Measurements from ENCODE around the gene PDK3. TPM values are rescaled to one million over a fixed set of nuclear protein-coding genes. Genes with fewer than 3 reads are reported as not detected.

The PDK3 gene
- total RNA-seq, 1 donor from 2014 or later, result 5.3 TPM

- H3K4me3 ChIP-seq (ENCODE audit: low read depth, low read length), result no peak overlapping the region
- TF ChIP-seq CTCF (IDR thresholded peaks at IDR 0.05; ENCODE audit: insufficient read depth, low read length, severe bottlenecking), result peak; percentile 17
- no peak for DNase-seq (ENCODE audit: low read depth)
- H3K27me3 ChIP-seq (ENCODE audit: control insufficient read depth, insufficient read depth, low read length), result no peaks in the 10 kb centered on the region
- H3K36me3 ChIP-seq (ENCODE audit: control insufficient read depth, insufficient read depth, low read length), result no peaks in the 10 kb centered on the region
- FAIRE-seq, result no peak
Observed at GRCh38 chrX:24498181-24498580, 33.1 kb downstream of the PDK3 start.

- H3K27me3 ChIP-seq (ENCODE audit: control insufficient read depth, insufficient read depth, low read length), result no peaks in the 10 kb centered on the region
- H3K4me3 ChIP-seq (ENCODE audit: low read depth, low read length), result no peak overlapping the region
- TF ChIP-seq CTCF (IDR thresholded peaks at IDR 0.05; ENCODE audit: insufficient read depth, low read length, severe bottlenecking), result peak; percentile 23
- H3K36me3 ChIP-seq (ENCODE audit: control insufficient read depth, insufficient read depth, low read length), result no peaks in the 10 kb centered on the region
- DNase-seq (ENCODE audit: low read depth) (peak; percentile 45), FAIRE-seq (no peak)
Observed at GRCh38 chrX:24498975-24499374, 33.9 kb downstream of the PDK3 start.

GRCh38 chrX:24506082-24506481 is 41.0 kb downstream of the PDK3 start:
- Histone ChIP-seq H3K4me3 (ENCODE audit: low read depth, low read length) (no peak overlapping the region), H3K36me3 (ENCODE audit: control insufficient read depth, insufficient read depth, low read length) (no peaks in the 10 kb centered on the region), H3K27me3 (ENCODE audit: control insufficient read depth, insufficient read depth, low read length) (no peaks in the 10 kb centered on the region)
- FAIRE-seq (no peak), DNase-seq (ENCODE audit: low read depth) (peak; percentile 86)
- TF ChIP-seq CTCF (IDR thresholded peaks at IDR 0.05; ENCODE audit: insufficient read depth, low read length, severe bottlenecking), result no peak

GRCh38 chrX:24508375-24508774 is 43.3 kb downstream of the PDK3 start:
- FAIRE-seq (no peak), DNase-seq (ENCODE audit: low read depth) (no peak)
- H3K4me3 ChIP-seq (ENCODE audit: low read depth, low read length), result no peak overlapping the region
- no peaks in the 10 kb centered on the region for H3K27me3 ChIP-seq (ENCODE audit: control insufficient read depth, insufficient read depth, low read length)
- H3K36me3 ChIP-seq (ENCODE audit: control insufficient read depth, insufficient read depth, low read length), result no peaks in the 10 kb centered on the region
- no peak for TF ChIP-seq CTCF (IDR thresholded peaks at IDR 0.05; ENCODE audit: insufficient read depth, low read length, severe bottlenecking)

- no peak for TF ChIP-seq CTCF (IDR thresholded peaks at IDR 0.05; ENCODE audit: insufficient read depth, low read length, severe bottlenecking)
- H3K27me3 ChIP-seq (ENCODE audit: control insufficient read depth, insufficient read depth, low read length), result no peaks in the 10 kb centered on the region
- no peak overlapping the region for H3K4me3 ChIP-seq (ENCODE audit: low read depth, low read length)
- FAIRE-seq (no peak), DNase-seq (ENCODE audit: low read depth) (peak; percentile 21)
- H3K36me3 ChIP-seq (ENCODE audit: control insufficient read depth, insufficient read depth, low read length), result no peaks in the 10 kb centered on the region
Observed at GRCh38 chrX:24513416-24513815, 48.3 kb downstream of the PDK3 start.

GRCh38 chrX:24515447-24515846 is 50.4 kb downstream of the PDK3 start:
- DNase-seq (ENCODE audit: low read depth) (no peak), FAIRE-seq (no peak)
- no peaks in the 10 kb centered on the region for H3K27me3 ChIP-seq (ENCODE audit: control insufficient read depth, insufficient read depth, low read length)
- H3K4me3 ChIP-seq (ENCODE audit: low read depth, low read length), result no peak overlapping the region
- H3K36me3 ChIP-seq (ENCODE audit: control insufficient read depth, insufficient read depth, low read length), result no peaks in the 10 kb centered on the region
- TF ChIP-seq CTCF (IDR thresholded peaks at IDR 0.05; ENCODE audit: insufficient read depth, low read length, severe bottlenecking), result peak; percentile 4
